Brain microvascular endothelial cell (primary cell): ENCODE measurements around the gene XXYLT1.

ENCODE experiments used
- DNase-seq: peaks from one replicate; pipeline ENCODE4 v3.0.0-alpha.2; 2020
- H3K27ac ChIP-seq: fragments of 250-450 bp; sonication (Bioruptor Pico); 2 replicates; pipeline ENCODE4 v1.5.1; 2020; ENCODE audit warnings: mild to moderate bottlenecking, moderate library complexity
- H3K27me3 ChIP-seq: fragments of 250-450 bp; sonication (Bioruptor Pico); replicated peaks from 2 replicates; pipeline ENCODE4 v1.5.1; 2020; ENCODE audit warnings: mild to moderate bottlenecking
- H3K36me3 ChIP-seq: fragments of 250-450 bp; sonication (Bioruptor Pico); replicated peaks from 2 replicates; pipeline ENCODE4 v1.5.1; 2020; ENCODE audit warnings: mild to moderate bottlenecking
- H3K4me3 ChIP-seq: 2 replicates; pipeline ENCODE4 v1.5.1; 2011; ENCODE audit warnings: low read depth, mild to moderate bottlenecking, control low read depth, low read length, moderate library complexity
- CTCF ChIP-seq: IDR thresholded peaks from 2 replicates; pipeline ENCODE4 v1.5.1; 2011; ENCODE audit warnings: low read depth, mild to moderate bottlenecking, moderate library complexity, low read length, control low read depth, inconsistent platforms; ENCODE audit errors: missing control alignments
- in situ Hi-C: cut with HindIII; loops from 2 replicates; pipeline ENCODE4 v1.10.0; 2017; ENCODE audit warnings: low sequenced_read_pairs, low pct_ligation_motif_present

XXYLT1 gene

GRCh38 chr3:195184716-195185421 is 86.1 kb downstream of the XXYLT1 start:
- H3K27ac ChIP-seq = no peak overlapping the region
- no peak overlapping the region for H3K4me3 ChIP-seq
- DNase-seq = no peak
- no peaks in the 10 kb centered on the region for H3K27me3 ChIP-seq
- no peak for TF ChIP-seq CTCF
- no peaks in the 10 kb centered on the region for H3K36me3 ChIP-seq
- in situ Hi-C loops = no loop called here

GRCh38 chr3:195183071-195183776 is 87.7 kb downstream of the XXYLT1 start:
- no peak for TF ChIP-seq CTCF
- Histone ChIP-seq H3K36me3 (no peaks in the 10 kb centered on the region), H3K4me3 (no peak overlapping the region), H3K27me3 (no peaks in the 10 kb centered on the region), H3K27ac (no peak overlapping the region)
- in situ Hi-C loops = no loop called here
- no peak for DNase-seq

- no peaks in the 10 kb centered on the region for H3K27me3 ChIP-seq
- H3K27ac ChIP-seq = peak overlapping the region; percentile 1
- in situ Hi-C loops = no loop called here
- no peak for TF ChIP-seq CTCF
- peak; percentile 62 for DNase-seq
- no peak overlapping the region for H3K4me3 ChIP-seq
- no peaks in the 10 kb centered on the region for H3K36me3 ChIP-seq
These were observed 88.5 kb downstream of the XXYLT1 start for GRCh38 chr3:195182470-195182795.

GRCh38 chr3:195181741-195182469 is 89.1 kb downstream of the XXYLT1 start:
- DNase-seq = no peak
- in situ Hi-C loops = no loop called here
- H3K27ac ChIP-seq = peak overlapping the region; percentile 1
- H3K4me3 ChIP-seq = no peak overlapping the region
- H3K36me3 ChIP-seq = no peaks in the 10 kb centered on the region
- no peak for TF ChIP-seq CTCF
- no peaks in the 10 kb centered on the region for H3K27me3 ChIP-seq

DNA sequence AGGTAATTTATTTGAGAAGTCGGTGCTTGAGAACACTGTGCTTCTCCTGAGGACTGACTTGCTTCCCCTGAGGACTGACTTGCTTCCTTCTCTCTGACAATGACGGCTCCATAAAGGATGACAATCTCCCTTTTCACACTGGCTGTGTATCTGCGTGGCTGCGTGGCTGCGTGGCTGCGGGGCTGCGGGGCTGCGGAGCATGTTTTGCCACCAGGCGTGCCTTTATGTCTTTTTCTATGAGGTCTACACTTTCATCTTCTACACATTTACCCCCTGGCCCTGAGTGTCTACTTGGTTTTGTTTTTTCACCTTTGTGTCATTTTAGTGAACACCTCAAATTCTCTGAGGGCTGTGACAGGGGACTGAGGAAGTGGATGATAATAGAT is 89.9 kb downstream of the XXYLT1 start:
- H3K4me3 ChIP-seq = no peak overlapping the region
- no peak for DNase-seq
- in situ Hi-C loops = no loop called here
- TF ChIP-seq CTCF = no peak
- H3K36me3 ChIP-seq = no peaks in the 10 kb centered on the region
- no peak overlapping the region for H3K27ac ChIP-seq
- H3K27me3 ChIP-seq = no peaks in the 10 kb centered on the region
